Ishikawa (cell line): ENCODE results near the gene IQGAP1.

Experiments
- CEBPB ChIP-seq: IDR thresholded peaks from 2 replicates; pipeline ENCODE4 v1.6.1; 2012
- CREB1 ChIP-seq: IDR thresholded peaks from 2 replicates; pipeline ENCODE4 v1.6.1; 2012; ENCODE audit warnings: low read depth
- EGR1 ChIP-seq: IDR thresholded peaks from 2 replicates; pipeline ENCODE4 v1.6.1; 2012
- EP300 ChIP-seq: IDR thresholded peaks from 2 replicates; pipeline ENCODE4 v1.6.1; 2012; ENCODE audit warnings: borderline replicate concordance
- FOXM1 ChIP-seq: IDR thresholded peaks from 2 replicates; pipeline ENCODE4 v1.6.1; 2012; ENCODE audit warnings: low read depth, borderline replicate concordance
- NFIC ChIP-seq: IDR thresholded peaks from 2 replicates; pipeline ENCODE4 v1.6.1; 2012
- RAD21 ChIP-seq: IDR thresholded peaks from 2 replicates; pipeline ENCODE4 v1.6.1; 2012; ENCODE audit warnings: low read depth
- TAF1 ChIP-seq: IDR thresholded peaks from 2 replicates; pipeline ENCODE4 v1.6.1; 2012; ENCODE audit warnings: low read depth, mild to moderate bottlenecking
- TCF12 ChIP-seq: IDR thresholded peaks from 2 replicates; pipeline ENCODE4 v1.6.1; 2012; ENCODE audit warnings: low read depth
- TEAD4 ChIP-seq: IDR thresholded peaks from 2 replicates; pipeline ENCODE4 v1.6.1; 2012
- YY1 ChIP-seq: IDR thresholded peaks from 2 replicates; pipeline ENCODE4 v1.6.1; 2012; ENCODE audit warnings: low read depth
- ZBTB7A ChIP-seq: IDR thresholded peaks from 2 replicates; pipeline ENCODE4 v1.6.1; 2012; ENCODE audit warnings: low read depth
- TF ChIP-seq, protein P1 (sequence below): IDR thresholded peaks from 2 replicates; pipeline ENCODE4 v1.6.1; 2012; ENCODE audit warnings: low read depth, mild to moderate bottlenecking
- TF ChIP-seq, protein P2 (sequence below): IDR thresholded peaks from 2 replicates; pipeline ENCODE4 v1.6.1; 2012
- TF ChIP-seq, protein P3 (sequence below): IDR thresholded peaks from 2 replicates; pipeline ENCODE4 v1.6.1; 2012

The IQGAP1 gene

DNA sequence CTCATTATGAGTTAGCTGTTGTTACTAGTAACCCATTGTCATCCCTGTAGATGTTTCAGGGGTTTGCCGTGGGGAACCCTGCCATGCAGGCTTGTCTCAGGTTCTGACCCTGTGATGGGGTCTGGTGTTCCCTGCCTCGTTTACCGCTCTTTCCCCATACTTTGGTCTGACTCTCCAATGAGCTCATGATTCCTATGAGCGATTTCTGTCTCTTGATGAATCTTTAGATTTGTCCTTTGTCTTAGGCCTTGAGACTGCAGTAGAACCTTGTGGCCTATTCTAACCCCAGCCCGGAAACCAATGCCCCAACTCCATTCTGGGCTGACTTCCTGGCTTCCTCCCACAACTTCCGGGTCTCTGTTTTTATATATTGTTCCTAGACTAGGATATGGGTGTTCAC, 11.3 kb upstream of the IQGAP1 start:
- no peak for TF ChIP-seq ZBTB7A
- TF ChIP-seq, protein P1, sequence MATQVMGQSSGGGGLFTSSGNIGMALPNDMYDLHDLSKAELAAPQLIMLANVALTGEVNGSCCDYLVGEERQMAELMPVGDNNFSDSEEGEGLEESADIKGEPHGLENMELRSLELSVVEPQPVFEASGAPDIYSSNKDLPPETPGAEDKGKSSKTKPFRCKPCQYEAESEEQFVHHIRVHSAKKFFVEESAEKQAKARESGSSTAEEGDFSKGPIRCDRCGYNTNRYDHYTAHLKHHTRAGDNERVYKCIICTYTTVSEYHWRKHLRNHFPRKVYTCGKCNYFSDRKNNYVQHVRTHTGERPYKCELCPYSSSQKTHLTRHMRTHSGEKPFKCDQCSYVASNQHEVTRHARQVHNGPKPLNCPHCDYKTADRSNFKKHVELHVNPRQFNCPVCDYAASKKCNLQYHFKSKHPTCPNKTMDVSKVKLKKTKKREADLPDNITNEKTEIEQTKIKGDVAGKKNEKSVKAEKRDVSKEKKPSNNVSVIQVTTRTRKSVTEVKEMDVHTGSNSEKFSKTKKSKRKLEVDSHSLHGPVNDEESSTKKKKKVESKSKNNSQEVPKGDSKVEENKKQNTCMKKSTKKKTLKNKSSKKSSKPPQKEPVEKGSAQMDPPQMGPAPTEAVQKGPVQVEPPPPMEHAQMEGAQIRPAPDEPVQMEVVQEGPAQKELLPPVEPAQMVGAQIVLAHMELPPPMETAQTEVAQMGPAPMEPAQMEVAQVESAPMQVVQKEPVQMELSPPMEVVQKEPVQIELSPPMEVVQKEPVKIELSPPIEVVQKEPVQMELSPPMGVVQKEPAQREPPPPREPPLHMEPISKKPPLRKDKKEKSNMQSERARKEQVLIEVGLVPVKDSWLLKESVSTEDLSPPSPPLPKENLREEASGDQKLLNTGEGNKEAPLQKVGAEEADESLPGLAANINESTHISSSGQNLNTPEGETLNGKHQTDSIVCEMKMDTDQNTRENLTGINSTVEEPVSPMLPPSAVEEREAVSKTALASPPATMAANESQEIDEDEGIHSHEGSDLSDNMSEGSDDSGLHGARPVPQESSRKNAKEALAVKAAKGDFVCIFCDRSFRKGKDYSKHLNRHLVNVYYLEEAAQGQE, result no peak
- no peak for TF ChIP-seq YY1
- TF ChIP-seq CEBPB, result no peak
- no peak for TF ChIP-seq NFIC
- no peak for TF ChIP-seq FOXM1
- TF ChIP-seq EGR1, result no peak
- no peak for TF ChIP-seq EP300
- no peak for TF ChIP-seq CREB1

DNA sequence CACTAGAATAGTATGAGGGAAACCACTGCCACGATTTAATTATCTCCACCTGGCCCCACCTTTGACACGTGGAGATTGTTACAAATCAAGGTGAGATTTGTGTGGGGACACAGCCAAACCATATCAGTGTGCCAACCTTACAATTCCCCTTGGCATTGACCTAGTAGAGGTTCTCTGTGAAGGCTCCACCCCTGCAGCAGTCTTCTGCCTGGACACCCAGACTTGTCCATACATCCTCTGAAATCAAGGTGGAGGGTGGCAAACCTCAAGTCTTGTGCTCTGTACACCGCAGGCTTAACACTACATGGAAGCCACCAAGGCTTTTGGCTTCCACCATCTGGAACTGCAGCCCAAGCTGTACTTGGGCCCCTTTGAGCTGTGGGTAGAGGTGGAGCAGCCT, 8.8 kb upstream of the IQGAP1 start:
- TF ChIP-seq CREB1, result no peak
- TF ChIP-seq ZBTB7A, result no peak
- TF ChIP-seq, protein P2, sequence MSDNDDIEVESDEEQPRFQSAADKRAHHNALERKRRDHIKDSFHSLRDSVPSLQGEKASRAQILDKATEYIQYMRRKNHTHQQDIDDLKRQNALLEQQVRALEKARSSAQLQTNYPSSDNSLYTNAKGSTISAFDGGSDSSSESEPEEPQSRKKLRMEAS, result no peak
- no peak for TF ChIP-seq RAD21
- TF ChIP-seq TEAD4, result no peak
- no peak for TF ChIP-seq YY1
- TF ChIP-seq, protein P1, result no peak
- TF ChIP-seq, protein P3, sequence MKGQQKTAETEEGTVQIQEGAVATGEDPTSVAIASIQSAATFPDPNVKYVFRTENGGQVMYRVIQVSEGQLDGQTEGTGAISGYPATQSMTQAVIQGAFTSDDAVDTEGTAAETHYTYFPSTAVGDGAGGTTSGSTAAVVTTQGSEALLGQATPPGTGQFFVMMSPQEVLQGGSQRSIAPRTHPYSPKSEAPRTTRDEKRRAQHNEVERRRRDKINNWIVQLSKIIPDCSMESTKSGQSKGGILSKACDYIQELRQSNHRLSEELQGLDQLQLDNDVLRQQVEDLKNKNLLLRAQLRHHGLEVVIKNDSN, result no peak
- no peak for TF ChIP-seq NFIC
- TF ChIP-seq TCF12, result no peak
- no peak for TF ChIP-seq EGR1
- no peak for TF ChIP-seq EP300
- no peak for TF ChIP-seq CEBPB
- TF ChIP-seq FOXM1, result no peak
- TF ChIP-seq TAF1, result no peak

DNA sequence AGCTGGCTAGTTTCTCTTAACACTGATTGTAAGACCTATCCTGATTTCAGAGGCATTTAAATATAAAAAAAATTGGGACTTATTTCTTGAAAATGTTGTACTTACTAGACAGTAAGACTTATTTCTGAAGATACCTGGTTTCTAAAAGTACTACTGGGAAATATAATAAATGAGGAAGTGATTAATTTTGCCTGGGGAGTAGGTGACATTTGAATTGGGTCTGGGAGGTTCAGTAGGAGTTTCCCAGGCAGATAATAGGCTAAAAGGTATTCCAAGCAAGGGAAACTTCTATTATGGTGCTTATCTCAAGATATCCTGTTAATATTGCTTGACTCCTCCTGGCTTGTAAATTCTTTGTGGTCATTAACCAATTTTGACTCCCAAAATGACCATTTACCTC, 6.5 kb upstream of the IQGAP1 start:
- TF ChIP-seq EGR1 (no peak), FOXM1 (no peak), CREB1 (no peak), CEBPB (no peak), YY1 (no peak), TEAD4 (no peak), EP300 (no peak)
- TF ChIP-seq, protein P2, result no peak
- TF ChIP-seq, protein P3, result no peak
- TF ChIP-seq, protein P1, result no peak

DNA sequence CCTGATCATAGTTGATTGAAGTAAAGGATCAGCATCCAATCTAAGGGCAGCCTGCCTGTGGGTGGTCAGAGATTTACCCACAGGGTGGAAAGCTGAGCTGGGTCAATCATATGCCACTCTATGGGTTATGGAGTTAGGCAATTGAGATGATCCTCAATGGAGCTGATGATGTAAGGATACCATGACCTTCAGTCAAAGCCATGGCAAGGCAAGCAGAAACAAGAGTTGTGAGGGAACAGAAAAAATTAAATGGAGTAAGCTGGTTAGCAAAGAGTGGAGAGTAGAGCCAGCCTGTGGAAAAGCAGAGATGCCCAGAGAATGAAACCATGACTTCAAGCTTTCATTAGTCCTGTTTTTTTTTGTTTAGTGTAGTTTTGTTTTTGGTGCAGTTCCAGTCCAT, 5.7 kb upstream of the IQGAP1 start:
- TF ChIP-seq, protein P1, result no peak
- TF ChIP-seq TEAD4 (no peak), NFIC (no peak), TCF12 (no peak), FOXM1 (no peak), TAF1 (no peak), EGR1 (no peak), ZBTB7A (no peak), CEBPB (no peak), YY1 (no peak), CREB1 (no peak), RAD21 (no peak), EP300 (no peak)
- TF ChIP-seq, protein P2, result no peak
- TF ChIP-seq, protein P3, result no peak
